Lower leg skin (tissue), 4 donors: ENCODE data around the gene TBATA. TPM values are rescaled to one million over a fixed set of nuclear protein-coding genes. Genes with fewer than 3 reads are reported as not detected.
"Not testable (repeated sequence)": the region's sequence is repeated elsewhere in the genome, so short reads cannot be mapped to it uniquely, and the experiment has no call there.

Experiments
- DNase-seq, 2 donors: peaks; one replicate each; pipeline ENCODE4 v3.0.0-alpha.2; 2019; ENCODE audit warnings: low spot score in 2 of 2
- H3K4me3 ChIP-seq: fragments of 200-600 bp; sonication (generic); 2 replicates; pipeline ENCODE4 v1.5.1; 2017; ENCODE audit warnings: mild to moderate bottlenecking, low read depth; ENCODE audit not compliant: poor library complexity, severe bottlenecking
- POLR2A ChIP-seq, 2 donors: fragments of 450-650 bp; IDR thresholded peaks; one replicate each; pipeline ENCODE4 v1.6.1; 2016 to 2017; ENCODE audit warnings: antibody characterized with exemption in 2 of 2, mild to moderate bottlenecking in 1 of 2, moderate library complexity in 1 of 2
- WGBS, 2 donors: methylation state at CpG; one replicate each; pipeline ENCODE4 v1.1.5; 2018; 5-methylcytosine and 5-hydroxymethylcytosine counted together
- intact Hi-C: fragments of 100-400 bp; cut with DNase I; formaldehyde crosslinking; loops from one replicate; pipeline ENCODE4 v1.15.0; 2023; ENCODE audit warnings: low total_unique reads
- total RNA-seq, 4 donors: library from RNA; depleted of rRNA; stranded (reverse); fragments of >200 nt; gene quantifications; one replicate each; pipeline ENCODE4 v1.1.0, GENCODE V29; 2016
- TF ChIP-seq, protein P1 (sequence below), 3 donors: fragments of 450-650 bp; IDR thresholded peaks; one replicate each; pipeline ENCODE4 v1.5.1; 2016; ENCODE audit warnings: antibody characterized with exemption in 3 of 3, mild to moderate bottlenecking in 3 of 3, moderate library complexity in 2 of 3

TBATA gene
- total RNA-seq, 4 donors from 2014 or later: not detected

DNA sequence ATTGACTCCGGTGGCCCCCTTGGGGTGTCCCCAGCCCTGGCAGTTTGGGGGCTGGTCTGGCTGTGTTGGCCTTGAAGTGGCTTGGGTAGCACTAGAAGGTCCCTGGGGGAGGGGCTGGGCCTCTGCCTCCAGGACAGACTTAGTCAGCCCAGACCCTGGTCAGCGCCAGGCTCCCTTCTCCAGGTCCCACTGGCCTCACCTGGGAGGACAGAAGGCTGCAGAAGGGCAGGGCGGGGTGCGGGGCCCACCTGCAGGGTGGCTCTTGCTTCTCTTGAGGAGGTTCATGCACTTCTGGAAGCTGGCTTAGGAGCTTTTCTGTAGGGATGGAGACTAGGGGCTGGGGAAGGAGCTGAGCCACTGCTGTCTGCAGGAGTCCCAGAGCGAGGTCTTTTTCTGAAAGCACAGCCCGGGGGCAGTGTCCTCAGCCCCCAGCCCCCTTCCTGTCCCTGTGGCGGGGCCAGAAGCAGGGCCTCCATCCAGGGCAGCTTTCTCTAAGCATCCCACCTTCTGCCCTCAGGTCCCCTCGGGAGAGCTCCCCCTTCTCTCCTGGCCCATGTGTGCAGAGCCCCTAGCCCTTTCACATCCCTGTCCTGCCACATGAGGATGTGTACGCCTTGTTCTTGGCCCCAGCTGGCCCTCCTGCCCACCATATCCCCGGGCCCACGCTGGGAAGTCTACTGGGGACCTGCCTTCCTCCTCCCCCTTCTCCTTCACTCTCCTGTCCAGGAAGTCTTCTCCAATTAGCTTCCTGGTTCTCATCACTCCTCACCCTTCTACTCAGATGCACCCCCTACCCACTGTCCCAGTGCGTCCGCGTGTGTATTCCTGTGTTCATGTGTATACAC lies 11.0 kb downstream of the TBATA start:
- 86 to 92% methylated on average over 13 to 14 of the region's 14 CpGs for WGBS, 2 donors
- intact Hi-C loops: no loop called here
- DNase-seq: peak in 1 of 2 donors; percentile 66
- TF ChIP-seq, protein P1, sequence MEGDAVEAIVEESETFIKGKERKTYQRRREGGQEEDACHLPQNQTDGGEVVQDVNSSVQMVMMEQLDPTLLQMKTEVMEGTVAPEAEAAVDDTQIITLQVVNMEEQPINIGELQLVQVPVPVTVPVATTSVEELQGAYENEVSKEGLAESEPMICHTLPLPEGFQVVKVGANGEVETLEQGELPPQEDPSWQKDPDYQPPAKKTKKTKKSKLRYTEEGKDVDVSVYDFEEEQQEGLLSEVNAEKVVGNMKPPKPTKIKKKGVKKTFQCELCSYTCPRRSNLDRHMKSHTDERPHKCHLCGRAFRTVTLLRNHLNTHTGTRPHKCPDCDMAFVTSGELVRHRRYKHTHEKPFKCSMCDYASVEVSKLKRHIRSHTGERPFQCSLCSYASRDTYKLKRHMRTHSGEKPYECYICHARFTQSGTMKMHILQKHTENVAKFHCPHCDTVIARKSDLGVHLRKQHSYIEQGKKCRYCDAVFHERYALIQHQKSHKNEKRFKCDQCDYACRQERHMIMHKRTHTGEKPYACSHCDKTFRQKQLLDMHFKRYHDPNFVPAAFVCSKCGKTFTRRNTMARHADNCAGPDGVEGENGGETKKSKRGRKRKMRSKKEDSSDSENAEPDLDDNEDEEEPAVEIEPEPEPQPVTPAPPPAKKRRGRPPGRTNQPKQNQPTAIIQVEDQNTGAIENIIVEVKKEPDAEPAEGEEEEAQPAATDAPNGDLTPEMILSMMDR (IDR thresholded peaks at IDR 0.05): no peak
- no peak for TF ChIP-seq POLR2A (IDR thresholded peaks at IDR 0.05)
- H3K4me3 ChIP-seq: no peak overlapping the region

- WGBS, 2 donors: 95 to 97% methylated on average over 8 of the region's 9 CpGs
- intact Hi-C loops: no loop called here
- DNase-seq: peak in 1 of 2 donors; percentile 36
- no peak overlapping the region for H3K4me3 ChIP-seq
- no peak for TF ChIP-seq POLR2A (IDR thresholded peaks at IDR 0.05)
- TF ChIP-seq, protein P1 (IDR thresholded peaks at IDR 0.05): no peak
Observed at GRCh38 chr10:70773461-70773860, 11.7 kb downstream of the TBATA start.

DNA sequence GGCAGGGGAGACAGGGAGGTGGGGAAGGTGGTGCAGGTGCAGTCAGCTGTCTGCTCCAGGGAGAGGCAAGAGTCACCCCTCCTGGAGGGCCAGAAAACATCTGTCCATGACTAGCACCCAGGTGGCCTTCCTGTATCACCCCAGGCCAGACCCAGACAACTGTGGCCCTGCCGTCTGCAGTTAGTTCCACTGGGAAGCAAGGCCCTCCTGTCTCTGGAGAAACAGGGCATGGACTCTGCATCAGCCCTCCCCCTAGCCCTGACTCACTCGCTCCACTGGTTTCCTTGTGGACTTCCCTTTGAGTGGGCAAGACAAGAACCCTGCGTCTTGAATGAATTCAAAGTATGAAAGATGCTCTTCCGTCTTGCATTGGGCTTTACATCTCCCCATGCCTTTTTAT lies 12.6 kb downstream of the TBATA start:
- TF ChIP-seq, protein P1 (IDR thresholded peaks at IDR 0.05): no peak
- TF ChIP-seq POLR2A (IDR thresholded peaks at IDR 0.05): no peak
- peak in 1 of 2 donors; percentile 45 for DNase-seq
- 81 to 92% methylated on average over 4 of the region's 4 CpGs for WGBS, 2 donors
- intact Hi-C loops: no loop called here
- H3K4me3 ChIP-seq: no peak overlapping the region

- intact Hi-C loops: no loop called here
- WGBS, 2 donors: 82 to 85% methylated on average over 8 of the region's 8 CpGs
- TF ChIP-seq POLR2A (IDR thresholded peaks at IDR 0.05): no peak
- TF ChIP-seq, protein P1 (IDR thresholded peaks at IDR 0.05): no peak
- peak in 1 of 2 donors; percentile 80 for DNase-seq
- H3K4me3 ChIP-seq: no peak overlapping the region
Observed at GRCh38 chr10:70771311-70772194, 13.6 kb downstream of the TBATA start.

DNA sequence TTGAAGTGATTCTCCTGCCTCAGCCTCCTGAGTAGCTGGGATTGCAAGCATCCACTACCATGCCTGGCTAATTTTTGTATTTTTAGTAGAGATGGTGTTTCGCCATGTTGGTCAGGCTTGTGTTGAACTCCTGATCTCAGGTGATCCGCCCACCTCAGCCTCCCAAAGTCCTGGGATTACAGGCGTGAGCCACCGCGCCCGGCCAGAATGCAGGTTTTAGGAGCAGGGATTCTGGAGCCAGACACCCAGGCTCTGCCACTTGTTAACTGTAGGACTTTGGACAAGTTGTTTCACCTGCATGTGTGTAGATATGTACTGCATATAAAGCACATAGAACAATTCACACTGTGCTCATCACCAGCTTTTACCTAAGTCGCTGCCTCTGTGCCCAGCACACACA lies 14.7 kb downstream of the TBATA start:
- intact Hi-C loops, H3K4me3 ChIP-seq: not testable (repeated sequence)
- 97 to 98% methylated on average over 7 of the region's 7 CpGs for WGBS, 2 donors
- peak in 1 of 2 donors; percentile 61 for DNase-seq

- no peak for DNase-seq
- TF ChIP-seq, protein P1 (IDR thresholded peaks at IDR 0.05): no peak
- TF ChIP-seq POLR2A (IDR thresholded peaks at IDR 0.05): no peak
- WGBS, 2 donors: 88 to 92% methylated on average over 2 of the region's 2 CpGs
- H3K4me3 ChIP-seq: no peak overlapping the region
- intact Hi-C loops: no loop called here
Observed at GRCh38 chr10:70770001-70770400, 15.2 kb downstream of the TBATA start.
